ENCODE results near the gene ZBTB20. TPM values are rescaled to one million over a fixed set of nuclear protein-coding genes. Genes with fewer than 3 reads are reported as not detected.

ZBTB20 gene
- total RNA-seq, 2 experiments from 2014 or later: 8.1 TPM

DNA sequence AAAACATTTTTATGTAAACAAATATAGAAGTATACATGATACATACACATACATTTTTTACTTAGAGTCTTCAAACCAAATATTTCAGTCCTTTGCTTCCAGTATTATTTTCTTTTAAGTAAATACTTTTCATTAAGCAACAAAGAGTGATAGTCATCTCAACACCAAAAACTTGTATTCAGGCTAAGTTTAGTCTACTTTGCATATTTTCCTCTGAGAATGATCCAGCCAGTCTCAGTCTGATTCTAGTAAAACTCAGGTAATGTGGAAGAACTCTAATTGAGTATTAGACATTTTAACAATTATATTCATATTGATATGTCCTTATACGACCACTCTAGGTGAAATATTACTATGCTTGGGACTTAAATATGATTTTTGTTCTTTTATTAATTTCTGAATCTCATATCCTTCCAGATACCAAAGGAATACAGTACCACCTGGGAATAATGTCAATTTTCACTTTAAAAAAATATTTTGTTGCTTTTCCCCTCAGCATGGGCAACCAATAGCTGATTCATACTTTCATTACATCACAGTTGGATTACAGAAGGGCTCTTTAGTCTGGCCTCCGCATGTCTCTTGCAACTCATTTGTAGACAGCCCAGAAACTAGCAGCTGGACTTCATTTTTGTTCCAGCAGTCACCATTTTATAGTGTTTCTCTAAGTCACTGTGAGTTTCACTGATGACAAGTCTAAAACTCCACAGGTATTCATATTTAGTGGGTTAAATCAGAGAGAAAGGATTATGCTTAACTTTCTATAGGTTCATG lies 390.4 kb downstream of the ZBTB20 start:
- Mint-ChIP-seq H3K27me3 (ENCODE audit: low read depth) (no peaks in the 10 kb centered on the region), H3K27ac (no peak overlapping the region), H3K4me3 (no peak overlapping the region), H3K4me1 (ENCODE audit: low read depth) (no peaks in the 10 kb centered on the region), H3K36me3 (ENCODE audit: low read depth) (no peaks in the 10 kb centered on the region), H3K9me3 (ENCODE audit: insufficient read depth) (no peaks in the 10 kb centered on the region)
- ChIA-PET CTCF (no interaction called here), POLR2A (no interaction called here)
- DNase-seq (no peak), ATAC-seq (no peak)

GRCh38 chr3:114746502-114746901 lies 400.6 kb downstream of the ZBTB20 start:
- H3K4me3 Mint-ChIP-seq: peak overlapping the region; percentile 64
- POLR2A ChIA-PET: no interaction called here
- H3K36me3 Mint-ChIP-seq (ENCODE audit: low read depth): no peaks in the 10 kb centered on the region
- DNase-seq: no peak
- ATAC-seq: peak; percentile 42
- H3K27ac Mint-ChIP-seq: peak overlapping the region; percentile 86
- CTCF ChIA-PET: no interaction called here
- no peaks in the 10 kb centered on the region for H3K9me3 Mint-ChIP-seq (ENCODE audit: insufficient read depth)
- peaks cover 18% of the 10 kb centered on the region for H3K4me1 Mint-ChIP-seq (ENCODE audit: low read depth)
- no peaks in the 10 kb centered on the region for H3K27me3 Mint-ChIP-seq (ENCODE audit: low read depth)

DNA sequence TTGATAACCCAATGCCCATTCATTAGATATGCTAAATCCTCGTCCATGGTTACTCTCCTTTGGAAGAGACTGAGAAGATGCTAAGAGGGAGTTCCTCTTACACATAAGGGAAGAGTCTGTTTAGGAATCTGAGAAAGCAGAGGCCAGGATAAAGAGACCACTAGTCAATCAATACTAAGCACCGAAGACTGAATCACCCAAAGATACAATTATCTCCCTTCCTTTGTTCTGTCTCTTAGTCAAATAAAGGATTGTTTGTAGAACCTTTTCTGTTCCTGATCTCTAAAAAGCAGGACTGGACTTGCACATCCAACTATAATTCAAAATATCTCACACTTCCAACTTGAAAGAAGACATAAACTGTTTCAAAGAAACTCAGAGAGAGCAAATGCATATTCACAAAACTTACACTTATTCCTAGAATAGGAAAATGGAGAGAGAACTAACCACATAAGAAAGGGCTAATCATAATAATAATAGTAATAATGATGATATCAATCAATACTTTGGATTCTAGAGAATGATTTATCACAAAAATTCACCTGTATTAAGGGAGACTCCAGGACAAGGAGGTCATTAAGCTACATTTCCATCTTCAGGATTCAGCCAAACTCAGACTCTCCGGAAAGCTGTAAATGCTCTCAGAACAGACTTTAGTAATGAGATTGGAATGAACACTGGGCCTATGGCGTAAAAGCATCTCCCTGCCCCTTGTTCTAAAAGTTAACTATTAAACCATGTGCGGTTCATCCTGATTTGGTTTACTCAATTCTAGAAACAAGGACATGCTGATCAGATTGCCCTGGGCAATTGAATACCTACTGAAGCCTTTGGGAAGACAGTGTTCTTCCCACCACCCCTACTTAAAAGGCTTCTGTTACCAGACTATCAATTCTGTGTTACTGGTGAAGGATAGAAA lies 401.5 kb downstream of the ZBTB20 start:
- Mint-ChIP-seq H3K4me3 (no peak overlapping the region), H3K4me1 (ENCODE audit: low read depth) (peaks cover 18% of the 10 kb centered on the region), H3K27ac (no peak overlapping the region), H3K9me3 (ENCODE audit: insufficient read depth) (no peaks in the 10 kb centered on the region), H3K36me3 (ENCODE audit: low read depth) (no peaks in the 10 kb centered on the region), H3K27me3 (ENCODE audit: low read depth) (no peaks in the 10 kb centered on the region)
- CTCF ChIA-PET: no interaction called here
- ATAC-seq (no peak), DNase-seq (no peak)
- POLR2A ChIA-PET: no interaction called here

- no peaks in the 10 kb centered on the region for H3K36me3 Mint-ChIP-seq (ENCODE audit: low read depth)
- ATAC-seq: no peak
- H3K27me3 Mint-ChIP-seq (ENCODE audit: low read depth): no peaks in the 10 kb centered on the region
- H3K4me1 Mint-ChIP-seq (ENCODE audit: low read depth): peaks cover 18% of the 10 kb centered on the region
- H3K4me3 Mint-ChIP-seq: no peak overlapping the region
- POLR2A ChIA-PET: no interaction called here
- no peak overlapping the region for H3K27ac Mint-ChIP-seq
- DNase-seq: no peak
- CTCF ChIA-PET: interaction anchor here (0.7 kb wide), 1 partner anchor 13 kb away, joined by 3 read pairs; no protein-coding TSS in a partner anchor
- H3K9me3 Mint-ChIP-seq (ENCODE audit: insufficient read depth): no peaks in the 10 kb centered on the region
These were observed 403.2 kb downstream of the ZBTB20 start for GRCh38 chr3:114743746-114744485.

- no peaks in the 10 kb centered on the region for H3K27me3 Mint-ChIP-seq (ENCODE audit: low read depth)
- POLR2A ChIA-PET: no interaction called here
- H3K27ac Mint-ChIP-seq: no peak overlapping the region
- H3K4me3 Mint-ChIP-seq: no peak overlapping the region
- CTCF ChIA-PET: no interaction called here
- ATAC-seq (no peak), DNase-seq (no peak)
- H3K4me1 Mint-ChIP-seq (ENCODE audit: low read depth): peaks cover 3% of the 10 kb centered on the region
- no peaks in the 10 kb centered on the region for H3K36me3 Mint-ChIP-seq (ENCODE audit: low read depth)
- no peaks in the 10 kb centered on the region for H3K9me3 Mint-ChIP-seq (ENCODE audit: insufficient read depth)
These were observed 406.0 kb downstream of the ZBTB20 start for GRCh38 chr3:114741066-114741465.

DNA sequence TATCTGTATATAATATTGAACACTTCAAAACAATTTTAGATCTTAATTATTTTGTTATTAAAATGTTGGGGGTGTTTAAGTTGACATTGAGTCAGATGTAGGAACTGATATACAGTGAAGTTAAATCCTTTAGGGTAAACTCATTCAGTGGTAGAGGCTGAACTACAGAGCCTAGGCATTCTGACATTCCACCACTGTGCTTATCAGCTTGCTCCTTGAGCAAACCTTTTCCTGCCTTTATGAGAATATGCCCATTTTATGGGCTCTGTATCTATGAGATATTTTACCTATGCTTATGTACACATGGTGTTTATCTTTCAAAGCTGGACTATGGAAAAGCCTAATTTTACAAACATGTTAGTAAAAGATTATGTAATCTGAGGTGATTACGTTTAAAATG lies 407.5 kb downstream of the ZBTB20 start:
- DNase-seq (no peak), ATAC-seq (no peak)
- CTCF ChIA-PET: no interaction called here
- H3K27me3 Mint-ChIP-seq (ENCODE audit: low read depth): no peaks in the 10 kb centered on the region
- no peaks in the 10 kb centered on the region for H3K36me3 Mint-ChIP-seq (ENCODE audit: low read depth)
- POLR2A ChIA-PET: no interaction called here
- no peaks in the 10 kb centered on the region for H3K4me1 Mint-ChIP-seq (ENCODE audit: low read depth)
- no peak overlapping the region for H3K27ac Mint-ChIP-seq
- no peak overlapping the region for H3K4me3 Mint-ChIP-seq
- no peaks in the 10 kb centered on the region for H3K9me3 Mint-ChIP-seq (ENCODE audit: insufficient read depth)

- ChIA-PET CTCF (no interaction called here), POLR2A (no interaction called here)
- no peaks in the 10 kb centered on the region for H3K27me3 Mint-ChIP-seq (ENCODE audit: low read depth)
- DNase-seq (no peak), ATAC-seq (no peak)
- H3K4me1 Mint-ChIP-seq (ENCODE audit: low read depth): no peaks in the 10 kb centered on the region
- no peaks in the 10 kb centered on the region for H3K36me3 Mint-ChIP-seq (ENCODE audit: low read depth)
- no peak overlapping the region for H3K27ac Mint-ChIP-seq
- H3K9me3 Mint-ChIP-seq (ENCODE audit: insufficient read depth): no peaks in the 10 kb centered on the region
- H3K4me3 Mint-ChIP-seq: no peak overlapping the region
These were observed 414.7 kb downstream of the ZBTB20 start for GRCh38 chr3:114732353-114732752.

GRCh38 chr3:114730397-114730796 lies 416.7 kb downstream of the ZBTB20 start:
- H3K4me1 Mint-ChIP-seq (ENCODE audit: low read depth): no peaks in the 10 kb centered on the region
- H3K9me3 Mint-ChIP-seq (ENCODE audit: insufficient read depth): no peaks in the 10 kb centered on the region
- DNase-seq (no peak), ATAC-seq (no peak)
- ChIA-PET POLR2A (interaction anchor here (0.8 kb wide), 1 partner anchor 8 kb away, joined by 5 read pairs; no protein-coding TSS in a partner anchor), CTCF (interaction anchor here (0.6 kb wide), 1 partner anchor 13 kb away, joined by 3 read pairs; no protein-coding TSS in a partner anchor)
- H3K4me3 Mint-ChIP-seq: no peak overlapping the region
- H3K27me3 Mint-ChIP-seq (ENCODE audit: low read depth): no peaks in the 10 kb centered on the region
- H3K27ac Mint-ChIP-seq: no peak overlapping the region
- H3K36me3 Mint-ChIP-seq (ENCODE audit: low read depth): no peaks in the 10 kb centered on the region

DNA sequence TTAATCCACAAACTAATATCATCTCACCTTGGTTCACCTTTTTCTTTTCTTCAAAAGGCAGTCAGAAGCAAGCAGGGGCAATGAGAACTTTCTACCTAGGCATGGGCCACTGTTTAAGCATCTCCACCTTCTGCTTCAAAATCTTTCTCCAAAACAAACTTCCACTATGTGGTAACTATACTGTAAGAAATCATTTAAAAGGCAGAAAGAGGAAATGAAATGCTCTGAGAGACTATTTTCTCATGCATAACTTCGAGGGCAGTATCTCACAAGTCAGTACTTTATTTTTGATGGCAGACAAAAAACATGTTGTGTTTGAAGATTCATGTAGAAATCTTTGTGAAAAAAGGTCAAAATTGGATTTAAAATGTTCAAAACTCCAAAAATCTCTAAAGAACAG lies 419.7 kb downstream of the ZBTB20 start:
- Mint-ChIP-seq H3K36me3 (ENCODE audit: low read depth) (no peaks in the 10 kb centered on the region), H3K4me1 (ENCODE audit: low read depth) (no peaks in the 10 kb centered on the region), H3K27me3 (ENCODE audit: low read depth) (no peaks in the 10 kb centered on the region), H3K9me3 (ENCODE audit: insufficient read depth) (no peaks in the 10 kb centered on the region), H3K27ac (no peak overlapping the region), H3K4me3 (no peak overlapping the region)
- POLR2A ChIA-PET: no interaction called here
- ATAC-seq (no peak), DNase-seq (no peak)
- CTCF ChIA-PET: no interaction called here

DNA sequence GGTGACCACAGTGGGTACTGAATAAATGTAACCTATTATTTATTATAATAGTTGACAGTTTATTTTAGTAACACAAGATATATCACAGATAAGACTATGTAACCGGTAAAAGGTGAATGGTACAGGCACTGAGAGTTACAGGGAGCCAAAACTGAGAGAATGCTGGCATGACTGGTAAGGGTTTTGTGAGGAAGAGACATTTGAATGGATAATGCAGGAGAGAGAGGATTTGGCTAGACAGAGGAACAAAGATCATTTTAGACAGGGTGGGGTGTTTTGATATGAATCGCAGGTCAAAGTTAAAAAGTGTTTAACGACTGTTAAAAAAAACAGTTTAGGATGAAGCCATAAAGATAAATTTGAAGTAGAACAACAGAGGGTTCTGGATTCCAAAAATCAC lies 421.1 kb downstream of the ZBTB20 start:
- ChIA-PET CTCF (no interaction called here), POLR2A (no interaction called here)
- Mint-ChIP-seq H3K27ac (no peak overlapping the region), H3K4me1 (ENCODE audit: low read depth) (peaks cover 8% of the 10 kb centered on the region), H3K36me3 (ENCODE audit: low read depth) (no peaks in the 10 kb centered on the region), H3K4me3 (no peak overlapping the region), H3K9me3 (ENCODE audit: insufficient read depth) (no peaks in the 10 kb centered on the region), H3K27me3 (ENCODE audit: low read depth) (no peaks in the 10 kb centered on the region)
- DNase-seq: no peak
- ATAC-seq: no peak

DNA sequence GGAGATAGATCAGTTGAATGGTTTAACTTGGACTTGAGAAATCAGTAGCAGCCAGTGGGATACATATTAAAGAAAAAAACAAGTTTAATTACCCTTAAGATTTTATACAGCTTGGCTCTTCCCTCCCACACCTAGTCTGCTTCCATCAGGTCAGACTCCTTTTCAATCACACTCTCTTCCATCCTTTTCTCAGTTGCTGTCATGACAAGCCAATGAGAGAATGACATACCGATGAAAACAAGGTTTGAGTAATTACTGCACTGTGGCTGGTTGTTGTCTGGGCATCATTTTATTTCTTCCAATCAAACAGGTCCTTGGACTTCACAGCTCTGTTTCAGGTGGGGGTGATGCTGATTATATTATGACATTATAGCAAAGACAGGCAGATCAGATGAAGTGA lies 424.6 kb downstream of the ZBTB20 start:
- Mint-ChIP-seq H3K4me1 (ENCODE audit: low read depth) (peaks cover 13% of the 10 kb centered on the region), H3K36me3 (ENCODE audit: low read depth) (no peaks in the 10 kb centered on the region), H3K27ac (no peak overlapping the region), H3K4me3 (no peak overlapping the region), H3K27me3 (ENCODE audit: low read depth) (no peaks in the 10 kb centered on the region), H3K9me3 (ENCODE audit: insufficient read depth) (no peaks in the 10 kb centered on the region)
- ChIA-PET POLR2A (interaction anchor here (0.6 to 0.7 kb wide), 2 partner anchors 8 to 75 kb away, joined by 3 to 5 read pairs; no protein-coding TSS in a partner anchor), CTCF (no interaction called here)
- DNase-seq (no peak), ATAC-seq (no peak)

GRCh38 chr3:114721864-114722263 lies 425.2 kb downstream of the ZBTB20 start:
- H3K4me1 Mint-ChIP-seq (ENCODE audit: low read depth): peaks cover 20% of the 10 kb centered on the region
- no peak overlapping the region for H3K4me3 Mint-ChIP-seq
- H3K27ac Mint-ChIP-seq: no peak overlapping the region
- ChIA-PET CTCF (no interaction called here), POLR2A (interaction anchor here (0.7 kb wide), 1 partner anchor 9 kb away, joined by 5 read pairs; no protein-coding TSS in a partner anchor)
- no peaks in the 10 kb centered on the region for H3K27me3 Mint-ChIP-seq (ENCODE audit: low read depth)
- H3K9me3 Mint-ChIP-seq (ENCODE audit: insufficient read depth): no peaks in the 10 kb centered on the region
- DNase-seq (no peak), ATAC-seq (no peak)
- H3K36me3 Mint-ChIP-seq (ENCODE audit: low read depth): no peaks in the 10 kb centered on the region
